Naive thymus-derived CD4-positive, alpha-beta T cell (primary cell): ENCODE measurements around the gene SLC15A2. TPM values are rescaled to one million over a fixed set of nuclear protein-coding genes. Genes with fewer than 3 reads are reported as not detected.
"Not testable (repeated sequence)": the region's sequence is repeated elsewhere in the genome, so short reads cannot be mapped to it uniquely, and the experiment has no call there.

Experiments used
- ATAC-seq: fragments of 150-1000 bp; cut with Tn5 transposase; 2 replicates; pipeline ENCODE4 v1.10.0; 2021; ENCODE audit warnings: mild to moderate bottlenecking, moderate library complexity
- CTCF ChIA-PET: fragments of 350-600 bp; sonication (Branson Sonifier 250); formaldehyde crosslinking; loops from one replicate; lab custom pipeline; 2021; ENCODE audit warnings: antibody characterized with exemption; lab: Charles Lee
- POLR2A ChIA-PET: fragments of 350-600 bp; sonication (Branson Sonifier 250); formaldehyde crosslinking; loops from one replicate; lab custom pipeline; 2021; ENCODE audit warnings: antibody characterized with exemption, inconsistent platforms; lab: Charles Lee
- DNase-seq, 9 donors: peaks; one replicate each; pipeline versions ENCODE4 v3.0.0 to v3.0.0-alpha.2; 2020 to 2022; ENCODE audit warnings: mixed read lengths in 1 of 9
- H3K27ac ChIP-seq: one replicate; pipeline ENCODE4 v1.7.0; 2013; ENCODE audit warnings: mild to moderate bottlenecking, low read depth, low read length, moderate library complexity
- H3K27me3 ChIP-seq, 2 donors: one replicate each; pipeline ENCODE4 v1.7.0; 2013; ENCODE audit warnings: low read length in 2 of 2, mild to moderate bottlenecking in 2 of 2, moderate library complexity in 2 of 2; ENCODE audit not compliant: control insufficient read depth in 2 of 2, insufficient read depth in 2 of 2
- H3K36me3 ChIP-seq, 3 experiments: 1 replicate in 2 of 3; 2 replicates in 1 of 3; pipeline ENCODE4 v1.7.0; 2013; ENCODE audit warnings: low read length in 3 of 3, mild to moderate bottlenecking in 3 of 3, moderate library complexity in 1 of 3; ENCODE audit not compliant: insufficient read depth in 3 of 3, control insufficient read depth in 2 of 3
- H3K4me1 ChIP-seq, 2 donors: one replicate each; pipeline ENCODE4 v1.7.0; 2013; ENCODE audit warnings: low read length in 2 of 2, mild to moderate bottlenecking in 2 of 2, moderate library complexity in 1 of 2; ENCODE audit not compliant: control insufficient read depth in 2 of 2, insufficient read depth in 2 of 2
- H3K4me3 ChIP-seq: 2 replicates; pipeline ENCODE4 v1.7.0; 2013; ENCODE audit warnings: mild to moderate bottlenecking, low read length
- H3K9me3 ChIP-seq, 3 experiments: 1 replicate in 2 of 3; 2 replicates in 1 of 3; pipeline ENCODE4 v1.7.0; 2013; ENCODE audit warnings: low read length in 3 of 3; ENCODE audit not compliant: control insufficient read depth in 2 of 3
- H3K27ac Mint-ChIP-seq, 9 donors: one replicate each; pipeline ENCODE4 v1.8.0; 2020 to 2022; ENCODE audit warnings: mixed read lengths in 9 of 9, mild to moderate bottlenecking in 8 of 9, moderate library complexity in 5 of 9, inconsistent platforms in 2 of 9
- H3K27me3 Mint-ChIP-seq, 5 donors: one replicate each; pipeline ENCODE4 v1.8.0; 2021 to 2022; ENCODE audit warnings: mixed read lengths in 5 of 5, mild to moderate bottlenecking in 1 of 5
- H3K36me3 Mint-ChIP-seq, 5 donors: one replicate each; pipeline ENCODE4 v1.8.0; 2020 to 2022; ENCODE audit warnings: mixed read lengths in 5 of 5, mild to moderate bottlenecking in 3 of 5, inconsistent platforms in 1 of 5
- H3K4me1 Mint-ChIP-seq, 7 donors: one replicate each; pipeline ENCODE4 v1.8.0; 2020 to 2022; ENCODE audit warnings: mixed read lengths in 7 of 7, mild to moderate bottlenecking in 3 of 7, inconsistent platforms in 1 of 7
- H3K4me3 Mint-ChIP-seq, 10 donors: one replicate each; pipeline ENCODE4 v1.8.0; 2020 to 2022; ENCODE audit warnings: mild to moderate bottlenecking in 10 of 10, mixed read lengths in 10 of 10, moderate library complexity in 6 of 10, inconsistent platforms in 2 of 10
- H3K9me3 Mint-ChIP-seq, 11 donors: one replicate each; pipeline ENCODE4 v1.8.0; 2020 to 2022; ENCODE audit warnings: mixed read lengths in 11 of 11, mild to moderate bottlenecking in 4 of 11, inconsistent platforms in 1 of 11, moderate library complexity in 1 of 11
- intact Hi-C, 2 donors: fragments of 100-400 bp; cut with micrococcal nuclease; formaldehyde crosslinking; loops; one replicate each; pipeline ENCODE4 v1.15.1; 2023
- polyA plus RNA-seq, 2 donors: library from polyadenylated mRNA; unstranded; fragments of 300-500 nt; fragmentation: Illumina TruSeq; gene quantifications; one replicate each; pipeline ENCODE4 v1.2.3, GENCODE V29; 2021
- total RNA-seq, 6 experiments: library from RNA in 5 of 6; stranded (reverse) in 5 of 6; gene quantifications; 1 replicate in 5 of 6; 2 replicates in 1 of 6; pipeline ENCODE4 v1.2.3 and lab custom pipeline; 2021 to 2026

The SLC15A2 gene
- total and polyA plus RNA-seq, 7 experiments from 2014 or later: 0.46 to 6.8 (median 3.0) TPM; not detected in 1

DNA sequence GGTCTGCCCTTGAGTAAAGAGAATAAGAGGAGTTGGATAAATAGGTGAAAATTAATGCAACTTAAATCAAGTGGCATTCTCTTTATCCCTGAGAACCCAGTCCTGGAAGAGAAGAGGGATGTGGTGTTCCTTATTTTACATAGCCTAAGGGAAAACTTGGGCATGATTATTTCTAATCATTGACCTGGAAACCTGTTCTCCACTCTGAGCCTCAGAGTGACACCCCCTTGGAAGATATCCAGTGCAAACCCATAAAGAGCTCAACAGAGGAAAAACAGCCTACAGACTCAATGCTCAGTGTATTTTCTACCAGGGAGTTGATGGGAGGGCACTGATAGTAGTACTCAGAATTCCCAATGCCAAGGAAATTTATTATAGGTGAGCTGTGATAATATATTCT is 22.0 kb downstream of the SLC15A2 start:
- intact Hi-C loops: no loop called here
- no peak overlapping the region for H3K27ac Mint-ChIP-seq
- ChIA-PET POLR2A (no interaction called here), CTCF (no interaction called here)
- H3K4me3 Mint-ChIP-seq: no peak overlapping the region
- no peaks in the 10 kb centered on the region for H3K27me3 Mint-ChIP-seq
- peaks cover 7 to 47% (median 31%) of the 10 kb centered on the region in 5 donors for H3K36me3 Mint-ChIP-seq
- Histone ChIP-seq H3K27me3 (no peaks in the 10 kb centered on the region), H3K27ac (no peak overlapping the region), H3K4me1 (no peaks in the 10 kb centered on the region), H3K36me3 (no peaks in the 10 kb centered on the region), H3K4me3 (no peak overlapping the region), H3K9me3 (no peaks in the 10 kb centered on the region)
- H3K9me3 Mint-ChIP-seq: no peaks in the 10 kb centered on the region
- H3K4me1 Mint-ChIP-seq: peaks cover 0 to 1% (median 0%) of the 10 kb centered on the region in 7 donors
- DNase-seq (no peak), ATAC-seq (no peak)

DNA sequence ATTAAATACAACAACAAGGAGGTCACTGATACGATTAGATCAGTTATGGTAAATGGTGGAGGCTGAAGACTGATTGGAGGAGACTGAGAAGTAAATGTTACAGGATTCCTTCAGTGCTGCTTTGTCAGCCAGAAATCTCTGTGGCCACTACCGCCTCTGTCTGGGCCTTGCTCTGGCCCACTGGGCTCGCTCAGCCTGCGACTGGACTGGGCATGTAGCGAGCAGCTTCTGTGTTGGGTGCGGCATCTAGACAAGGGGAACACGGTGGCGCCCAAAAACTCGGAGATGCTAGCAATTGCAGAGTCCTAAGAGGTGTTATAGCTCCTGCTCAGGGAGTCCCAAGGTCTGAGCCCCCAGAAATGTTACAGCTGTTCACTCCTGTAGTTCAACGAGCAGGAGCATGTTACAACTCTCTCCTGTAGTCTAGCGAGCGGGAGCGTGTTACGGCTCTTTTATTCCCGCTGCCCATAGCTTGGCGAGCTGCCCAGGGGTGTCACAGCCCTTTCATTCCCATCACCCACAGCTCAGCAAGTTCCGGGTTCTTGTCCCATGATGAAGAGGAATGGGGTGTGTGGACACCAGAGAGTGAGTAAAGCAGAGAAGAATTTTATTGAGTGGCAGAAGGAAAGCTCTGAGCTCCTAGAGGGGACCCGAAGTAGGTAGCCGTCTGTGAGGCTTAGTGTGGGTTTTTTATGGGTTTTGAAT is 24.7 kb downstream of the SLC15A2 start:
- DNase-seq: no peak
- no peak overlapping the region for H3K27ac ChIP-seq
- H3K27me3 ChIP-seq: no peaks in the 10 kb centered on the region
- Mint-ChIP-seq H3K36me3 (peaks cover 0 to 43% (median 24%) of the 10 kb centered on the region in 5 donors), H3K4me1 (no peaks in the 10 kb centered on the region), H3K27me3 (no peaks in the 10 kb centered on the region), H3K4me3 (no peak overlapping the region), H3K9me3 (no peaks in the 10 kb centered on the region), H3K27ac (no peak overlapping the region)
- no peak overlapping the region for H3K4me3 ChIP-seq
- ATAC-seq: no peak
- POLR2A ChIA-PET: no interaction called here
- no peaks in the 10 kb centered on the region for H3K9me3 ChIP-seq
- intact Hi-C loops: no loop called here
- no peaks in the 10 kb centered on the region for H3K36me3 ChIP-seq
- CTCF ChIA-PET: no interaction called here
- H3K4me1 ChIP-seq: no peaks in the 10 kb centered on the region

DNA sequence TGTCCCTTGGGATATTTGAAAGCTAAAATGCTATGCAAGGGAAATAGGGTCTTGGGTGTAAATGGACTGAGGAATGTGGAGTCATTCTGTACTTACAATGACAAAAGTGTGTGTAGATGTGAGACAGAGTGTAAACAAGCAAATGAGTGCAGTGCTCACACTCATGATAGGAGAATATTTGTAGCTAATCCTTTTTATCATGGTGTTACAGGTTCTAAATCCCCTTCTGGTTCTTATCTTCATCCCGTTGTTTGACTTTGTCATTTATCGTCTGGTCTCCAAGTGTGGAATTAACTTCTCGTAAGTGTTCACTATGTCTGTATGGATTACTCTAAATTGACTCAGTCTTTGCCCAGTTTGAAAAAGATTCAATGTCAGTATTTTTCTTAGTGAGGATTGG is 30.5 kb downstream of the SLC15A2 start:
- H3K4me1 Mint-ChIP-seq: no peaks in the 10 kb centered on the region
- Histone ChIP-seq H3K9me3 (no peaks in the 10 kb centered on the region), H3K27me3 (no peaks in the 10 kb centered on the region), H3K27ac (no peak overlapping the region), H3K4me3 (no peak overlapping the region), H3K4me1 (no peaks in the 10 kb centered on the region), H3K36me3 (no peaks in the 10 kb centered on the region)
- no peak for ATAC-seq
- H3K9me3 Mint-ChIP-seq: peaks cover 0 to 4% (median 0%) of the 10 kb centered on the region in 11 donors
- H3K36me3 Mint-ChIP-seq: peaks cover 7 to 53% (median 38%) of the 10 kb centered on the region in 5 donors
- no peak overlapping the region for H3K27ac Mint-ChIP-seq
- no peak for DNase-seq
- no peaks in the 10 kb centered on the region for H3K27me3 Mint-ChIP-seq
- ChIA-PET CTCF (no interaction called here), POLR2A (no interaction called here)
- H3K4me3 Mint-ChIP-seq: no peak overlapping the region
- intact Hi-C loops: no loop called here

DNA sequence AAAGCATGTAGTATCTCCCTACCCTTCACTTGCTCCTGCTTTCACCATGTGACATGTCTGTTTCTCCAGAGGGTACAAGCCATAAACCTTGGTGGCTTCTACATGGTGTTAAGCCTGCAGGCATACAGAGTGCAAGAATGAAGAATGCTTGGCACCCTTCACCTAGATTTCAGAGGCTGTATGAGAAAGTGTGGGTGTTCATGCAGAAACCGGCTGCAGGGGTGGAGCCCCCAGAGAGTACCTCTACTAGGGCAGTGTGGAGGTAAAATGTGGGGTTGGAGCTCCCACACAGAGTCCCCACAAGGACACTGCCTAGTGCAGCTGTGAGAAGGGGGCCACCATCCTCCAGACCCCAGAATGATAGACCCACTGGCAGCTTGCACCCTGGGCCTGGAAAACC is 32.2 kb downstream of the SLC15A2 start:
- POLR2A ChIA-PET: no interaction called here
- no peaks in the 10 kb centered on the region for H3K36me3 ChIP-seq
- no peaks in the 10 kb centered on the region for H3K27me3 ChIP-seq
- H3K4me3 ChIP-seq: no peak overlapping the region
- Mint-ChIP-seq H3K9me3 (peaks cover 0 to 4% (median 0%) of the 10 kb centered on the region in 11 donors), H3K27ac (no peak overlapping the region), H3K4me1 (no peaks in the 10 kb centered on the region), H3K4me3 (no peak overlapping the region), H3K36me3 (peaks cover 7 to 56% (median 35%) of the 10 kb centered on the region in 5 donors), H3K27me3 (no peaks in the 10 kb centered on the region)
- H3K4me1 ChIP-seq: no peaks in the 10 kb centered on the region
- CTCF ChIA-PET: no interaction called here
- intact Hi-C loops: no loop called here
- ATAC-seq (no peak), DNase-seq (no peak)
- H3K9me3 ChIP-seq: no peaks in the 10 kb centered on the region
- H3K27ac ChIP-seq: no peak overlapping the region

DNA sequence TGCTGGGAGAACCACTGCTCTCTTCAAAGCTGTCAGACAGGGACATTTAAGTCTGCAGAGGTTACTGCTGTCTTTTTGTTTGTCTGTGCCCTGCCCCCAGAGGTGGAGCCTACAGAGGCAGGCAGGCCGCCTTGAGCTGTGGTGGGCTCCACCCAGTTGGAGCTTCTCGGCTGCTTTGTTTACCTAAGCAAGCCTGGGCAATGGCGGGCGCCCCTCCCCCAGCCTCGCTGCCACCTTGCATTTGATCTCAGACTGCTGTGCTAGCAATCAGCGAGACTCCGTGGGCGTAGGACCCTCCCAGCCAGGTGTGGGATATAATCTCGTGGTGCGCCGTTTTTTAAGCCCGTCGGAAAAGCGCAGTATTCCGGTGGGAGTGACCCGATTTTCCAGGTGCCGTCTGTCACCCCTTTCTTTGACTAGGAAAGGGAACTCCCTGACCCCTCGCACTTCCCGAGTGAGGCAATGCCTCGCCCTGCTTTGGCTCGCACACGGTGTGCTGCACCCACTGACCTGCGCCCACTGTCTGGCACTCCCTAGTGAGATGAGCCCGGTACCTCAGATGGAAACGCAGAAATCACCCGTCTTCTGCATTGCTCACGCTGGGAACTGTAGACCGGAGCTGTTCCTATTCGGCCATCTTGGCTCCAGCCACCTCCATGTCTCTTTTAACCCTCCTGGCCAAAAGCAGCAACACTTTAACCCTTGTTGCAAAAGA is 44.1 kb downstream of the SLC15A2 start:
- ATAC-seq, H3K9me3 Mint-ChIP-seq, intact Hi-C loops, H3K4me1 ChIP-seq, H3K36me3 ChIP-seq, H3K9me3 ChIP-seq, POLR2A ChIA-PET, H3K4me1 Mint-ChIP-seq, H3K4me3 Mint-ChIP-seq, DNase-seq, H3K4me3 ChIP-seq, H3K27ac ChIP-seq, H3K27ac Mint-ChIP-seq, H3K27me3 ChIP-seq, H3K27me3 Mint-ChIP-seq, CTCF ChIA-PET: not testable (repeated sequence)
- peaks cover 7 to 41% (median 23%) of the 10 kb centered on the region in 5 donors for H3K36me3 Mint-ChIP-seq

DNA sequence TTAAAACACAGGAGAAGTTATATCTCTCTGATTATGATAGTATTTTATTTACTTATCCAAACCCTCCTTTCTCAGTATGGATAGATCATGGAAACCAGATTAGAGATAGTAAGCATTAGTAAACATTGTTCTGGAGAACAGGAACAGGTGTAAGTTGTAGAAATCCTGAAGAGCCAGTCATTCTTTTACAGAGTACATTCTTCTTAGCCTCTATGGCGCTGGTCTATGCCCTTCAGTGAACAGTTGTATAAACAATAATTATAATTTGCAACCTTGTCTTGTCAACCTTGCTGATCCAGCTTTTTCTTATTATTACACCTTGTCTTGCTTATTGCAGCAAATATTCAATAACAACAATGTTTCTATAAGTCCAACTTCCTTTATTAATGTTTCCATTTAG is 47.4 kb downstream of the SLC15A2 start:
- no peaks in the 10 kb centered on the region for H3K9me3 ChIP-seq
- ChIA-PET POLR2A (no interaction called here), CTCF (no interaction called here)
- H3K27ac Mint-ChIP-seq: no peak overlapping the region
- H3K4me3 Mint-ChIP-seq: no peak overlapping the region
- H3K36me3 ChIP-seq: no peaks in the 10 kb centered on the region
- H3K9me3 Mint-ChIP-seq: no peaks in the 10 kb centered on the region
- no peak overlapping the region for H3K27ac ChIP-seq
- ATAC-seq: no peak
- no peaks in the 10 kb centered on the region for H3K27me3 ChIP-seq
- H3K4me3 ChIP-seq: no peak overlapping the region
- H3K4me1 ChIP-seq: no peaks in the 10 kb centered on the region
- H3K36me3 Mint-ChIP-seq: peaks cover 7 to 34% (median 19%) of the 10 kb centered on the region in 5 donors
- H3K27me3 Mint-ChIP-seq: no peaks in the 10 kb centered on the region
- no peaks in the 10 kb centered on the region for H3K4me1 Mint-ChIP-seq
- no peak for DNase-seq
- intact Hi-C loops: no loop called here
